Activated T-cell treated with anti-CD3 and anti-CD28 coated beads for 1 hour (primary cell): ENCODE measurements around the gene USP24.

Experiments used
- DNase-seq: peaks from one replicate; pipeline ENCODE4 v3.0.0-alpha.2; 2020; ENCODE audit warnings: low read depth

Gene USP24

DNA sequence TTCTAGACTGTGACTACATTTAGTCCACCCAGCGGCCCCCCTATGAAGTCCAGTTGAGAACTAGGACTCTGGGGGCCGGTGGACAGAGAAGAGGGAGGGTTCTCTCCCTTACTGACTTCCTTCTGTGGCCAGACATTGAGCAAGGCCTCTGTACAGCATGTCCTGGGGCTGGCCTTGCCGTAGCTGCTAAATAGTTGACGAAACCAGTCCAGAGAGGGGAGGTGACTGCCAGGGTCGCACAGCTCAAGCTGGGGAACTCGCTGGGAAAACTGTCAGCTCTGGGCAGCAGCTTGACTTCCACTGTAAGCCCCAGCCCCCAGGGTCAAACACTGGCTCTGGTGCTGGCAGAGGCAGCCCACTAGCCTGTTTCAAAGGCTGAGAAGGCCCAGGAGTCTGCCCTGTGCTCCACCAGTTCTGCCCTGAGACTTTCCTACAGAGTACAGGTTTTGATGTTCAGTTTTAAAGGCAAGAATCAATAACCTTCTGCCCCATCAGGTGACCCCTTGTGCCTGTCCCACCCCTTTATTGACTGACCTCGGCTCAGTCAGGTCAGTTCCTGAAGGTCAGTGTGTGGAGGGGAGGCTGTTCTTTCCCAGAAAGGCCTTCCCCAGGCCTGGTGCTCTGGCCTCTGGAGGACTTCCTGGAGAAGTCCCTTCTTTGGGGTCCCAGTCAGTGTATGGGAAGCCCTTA is 161.8 kb downstream of the USP24 start:
- DNase-seq, result no peak

DNA sequence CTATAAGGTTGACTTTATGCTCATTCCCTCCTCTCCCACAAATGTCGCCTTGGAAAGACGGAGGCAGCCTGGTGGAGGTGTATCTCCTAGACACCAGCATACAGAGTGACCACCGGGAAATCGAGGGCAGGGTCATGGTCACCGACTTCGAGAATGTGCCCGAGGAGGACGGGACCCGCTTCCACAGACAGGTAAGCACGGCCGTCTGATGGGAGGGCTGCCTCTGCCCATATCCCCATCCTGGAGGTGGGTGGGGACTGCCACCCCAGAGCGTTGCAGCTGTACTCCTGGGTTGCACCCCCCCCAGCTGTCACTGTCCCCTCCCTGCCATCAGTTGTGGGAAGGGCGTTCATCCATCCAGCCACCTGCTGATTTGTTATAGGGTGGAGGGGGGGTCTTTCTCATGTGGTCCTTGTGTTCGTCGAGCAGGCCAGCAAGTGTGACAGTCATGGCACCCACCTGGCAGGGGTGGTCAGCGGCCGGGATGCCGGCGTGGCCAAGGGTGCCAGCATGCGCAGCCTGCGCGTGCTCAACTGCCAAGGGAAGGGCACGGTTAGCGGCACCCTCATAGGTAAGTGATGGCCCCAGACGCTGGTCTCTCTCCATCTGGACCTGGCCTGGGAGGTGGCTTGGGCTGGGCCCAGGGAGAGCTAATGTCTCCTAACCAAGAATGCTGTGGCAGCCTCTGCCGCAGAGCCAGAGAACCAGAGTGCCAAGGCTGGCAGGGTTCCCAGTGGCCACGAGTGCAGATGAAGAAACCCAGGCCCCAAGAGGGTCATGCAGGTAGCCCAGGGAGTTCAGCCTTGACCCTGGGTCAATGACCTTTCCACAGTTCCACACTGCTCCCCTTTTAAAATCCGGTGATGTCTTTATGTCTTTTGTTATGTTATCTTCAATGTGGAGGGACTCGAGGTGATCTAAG is 162.7 kb downstream of the USP24 start:
- DNase-seq, result no peak

DNA sequence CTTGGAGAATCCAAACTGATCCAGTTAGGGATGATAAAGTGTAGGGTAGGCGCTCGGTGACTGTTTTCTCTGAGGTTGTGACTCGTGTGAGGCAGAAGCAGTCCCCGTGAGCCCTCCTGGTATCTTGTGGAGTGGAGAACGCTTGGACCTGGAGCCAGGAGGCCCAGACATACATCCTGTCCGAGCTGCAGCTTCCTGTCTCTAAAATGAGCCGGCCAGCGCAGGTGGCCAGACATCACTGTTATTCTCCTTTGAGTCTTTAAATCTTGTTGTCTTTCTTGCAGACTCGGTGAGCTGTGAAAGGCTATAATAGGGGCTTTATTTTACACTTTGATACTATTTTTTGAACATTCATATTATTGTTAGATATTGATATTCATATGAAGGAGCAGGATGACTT is 163.5 kb downstream of the USP24 start:
- no peak for DNase-seq

DNA sequence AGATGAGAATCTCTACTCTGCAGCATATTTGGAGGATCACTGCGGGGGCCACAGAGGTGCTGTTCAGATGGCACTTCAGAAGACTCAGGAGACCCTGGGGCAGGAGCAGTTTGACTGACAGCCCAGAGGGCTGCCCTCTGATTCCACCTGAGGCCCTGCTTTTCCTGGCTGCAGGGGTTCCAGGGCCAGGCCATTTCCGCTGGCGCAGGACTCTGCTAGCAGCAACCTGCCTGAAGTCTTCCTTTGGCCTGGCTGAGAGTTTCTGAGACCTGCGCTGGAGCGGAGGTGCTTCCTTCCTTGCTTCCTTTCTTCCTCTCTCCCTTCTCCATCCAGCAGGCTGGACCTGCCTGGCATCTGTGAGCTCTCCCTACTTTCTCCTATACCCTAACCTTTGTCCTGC is 164.0 kb downstream of the USP24 start:
- DNase-seq, result no peak

DNA sequence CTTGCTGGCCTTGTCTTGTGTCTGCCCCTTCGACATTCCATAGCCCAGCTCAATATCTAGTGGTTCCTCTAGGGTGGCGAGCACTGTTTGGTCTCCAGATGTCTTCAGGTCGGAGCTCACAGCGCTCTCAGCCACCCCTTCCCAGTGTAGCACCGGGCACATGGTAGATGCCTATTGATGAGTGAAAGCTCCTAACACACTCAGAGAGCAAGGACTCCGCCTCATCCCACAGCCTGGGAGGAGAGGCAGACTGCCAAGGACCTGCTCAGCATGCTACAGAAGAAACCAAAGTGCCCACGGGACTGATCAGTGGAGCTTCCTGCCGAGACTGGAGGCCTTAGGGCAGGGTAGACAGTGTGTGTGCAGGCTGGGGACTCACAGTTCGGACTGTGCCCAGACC is 164.9 kb downstream of the USP24 start:
- no peak for DNase-seq

DNA sequence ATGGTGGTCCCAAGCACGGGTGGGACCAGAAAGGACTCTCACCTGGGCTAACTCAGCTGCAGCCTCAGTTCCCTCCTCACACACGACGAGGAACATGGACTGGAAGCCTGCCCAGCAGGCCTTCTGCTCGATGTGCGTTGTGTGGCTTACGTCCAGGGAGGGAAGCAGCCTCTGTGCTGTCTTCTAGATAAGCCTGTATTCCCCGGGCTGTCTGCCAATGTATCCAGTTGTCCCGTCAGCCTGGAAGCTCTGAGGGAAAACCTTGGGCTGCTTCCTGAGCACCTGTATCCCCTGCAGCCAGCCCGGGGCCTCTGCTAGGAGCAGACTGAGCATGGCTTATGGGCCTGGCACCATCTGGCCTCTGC is 165.3 kb downstream of the USP24 start:
- DNase-seq, result no peak

DNA sequence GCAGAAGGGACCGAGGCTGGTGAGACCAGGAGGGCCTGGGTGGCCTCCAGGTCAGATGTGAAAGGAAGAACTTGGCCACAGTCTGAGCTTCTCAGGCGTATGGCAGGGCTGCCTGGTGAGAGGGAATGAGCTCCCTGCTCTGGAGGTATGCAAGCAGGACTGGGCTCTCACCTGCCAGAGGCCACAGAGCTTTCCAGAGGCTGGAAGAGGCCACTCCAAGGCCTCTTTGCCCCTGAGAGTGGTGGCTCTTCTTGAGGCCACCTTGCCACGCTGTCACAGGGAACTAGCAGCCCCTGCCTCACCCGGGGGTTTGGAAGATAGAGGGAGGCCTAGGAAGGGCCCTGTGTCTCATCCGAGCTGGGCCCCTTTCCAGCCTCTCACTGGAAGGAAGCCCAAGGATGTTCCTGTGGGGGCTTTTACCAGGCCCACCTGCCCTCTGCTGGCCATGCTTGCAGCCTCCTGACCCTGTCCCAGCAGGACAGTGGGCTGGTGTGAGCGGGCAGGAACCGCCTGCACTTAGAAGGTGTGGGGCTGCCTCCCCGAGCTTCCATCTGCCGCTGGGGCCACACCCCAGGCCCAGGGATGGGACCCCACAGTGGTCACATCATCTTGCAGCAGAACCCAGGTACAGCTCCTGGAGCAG is 165.8 kb downstream of the USP24 start:
- DNase-seq, result no peak

DNA sequence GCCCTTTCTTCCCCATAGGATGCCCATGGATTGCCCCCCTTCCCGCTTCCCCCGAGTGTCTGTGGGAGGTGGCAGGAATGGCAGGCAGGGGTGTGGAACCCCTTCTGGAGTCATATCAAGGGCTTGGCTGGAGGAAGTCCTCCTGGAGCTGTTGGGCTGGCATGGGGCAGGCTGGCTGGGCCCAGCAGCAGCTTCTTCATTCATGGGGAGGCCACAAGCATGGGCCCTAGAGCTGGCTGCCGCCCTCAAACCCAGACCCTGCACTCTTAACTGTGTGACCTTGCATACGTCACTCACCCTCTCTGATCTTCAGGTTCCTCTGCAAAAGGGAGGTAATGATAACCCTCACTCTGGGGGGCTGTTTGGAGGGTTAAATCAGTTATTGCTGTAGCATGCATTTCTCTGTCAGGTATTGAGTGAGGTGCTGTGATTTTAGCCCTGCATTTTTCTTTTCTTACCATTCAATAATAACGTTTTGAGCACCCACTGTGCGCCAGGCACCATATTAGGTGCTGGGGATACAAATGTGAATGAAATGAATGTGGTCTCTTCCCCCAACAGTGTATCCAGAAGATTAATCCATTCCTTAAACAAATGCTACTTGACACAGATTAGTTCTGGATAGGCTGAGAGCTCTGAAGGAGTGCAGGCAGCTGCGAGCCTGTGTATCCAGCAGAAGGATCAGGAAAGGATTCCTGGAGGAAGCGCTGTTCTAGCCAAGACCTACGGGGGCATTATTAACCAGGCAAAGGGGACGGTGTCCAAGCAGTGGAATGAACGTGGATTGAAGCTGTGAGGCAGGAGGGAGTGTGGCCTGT is 166.5 kb downstream of the USP24 start:
- no peak for DNase-seq

DNA sequence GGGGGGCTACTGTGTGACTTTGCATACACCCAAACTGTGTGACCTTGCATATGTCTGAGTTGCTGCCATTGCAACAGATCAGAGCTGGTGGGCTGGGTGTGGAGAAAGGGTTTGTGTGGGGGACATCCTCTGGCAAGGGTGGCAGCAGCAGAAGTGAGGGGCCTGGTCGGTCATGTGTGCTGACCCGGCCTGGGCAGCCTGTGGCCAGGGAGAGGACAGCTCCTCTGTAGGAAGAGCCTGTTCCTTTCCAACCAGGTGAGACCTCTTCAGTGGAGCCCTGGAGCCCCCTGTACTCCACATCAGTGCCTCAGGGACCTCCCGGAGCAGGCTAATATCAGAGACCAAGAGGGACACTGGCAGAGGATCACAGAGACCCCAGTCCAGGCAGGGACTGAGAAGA is 167.6 kb downstream of the USP24 start:
- DNase-seq, result no peak

DNA sequence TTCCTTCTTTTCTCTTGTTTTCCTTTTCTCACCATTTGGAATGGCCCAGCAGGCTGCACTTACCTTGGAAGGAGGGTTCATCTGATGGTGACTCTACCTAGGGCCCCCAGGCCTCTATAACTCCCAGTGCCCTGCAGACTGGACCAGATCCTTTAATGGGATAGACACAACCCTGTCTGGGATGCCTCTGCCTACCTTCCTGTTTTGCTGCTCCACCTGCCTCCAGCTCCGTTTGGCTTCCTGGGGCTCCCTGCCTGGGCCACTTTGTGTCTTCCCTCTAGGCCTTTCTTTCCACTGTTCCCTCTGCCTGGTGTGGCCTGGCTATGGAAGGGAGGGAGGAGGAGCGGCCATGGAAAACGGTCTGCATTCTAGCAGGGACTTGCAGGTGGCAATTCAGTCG is 168.3 kb downstream of the USP24 start:
- DNase-seq, result no peak

DNA sequence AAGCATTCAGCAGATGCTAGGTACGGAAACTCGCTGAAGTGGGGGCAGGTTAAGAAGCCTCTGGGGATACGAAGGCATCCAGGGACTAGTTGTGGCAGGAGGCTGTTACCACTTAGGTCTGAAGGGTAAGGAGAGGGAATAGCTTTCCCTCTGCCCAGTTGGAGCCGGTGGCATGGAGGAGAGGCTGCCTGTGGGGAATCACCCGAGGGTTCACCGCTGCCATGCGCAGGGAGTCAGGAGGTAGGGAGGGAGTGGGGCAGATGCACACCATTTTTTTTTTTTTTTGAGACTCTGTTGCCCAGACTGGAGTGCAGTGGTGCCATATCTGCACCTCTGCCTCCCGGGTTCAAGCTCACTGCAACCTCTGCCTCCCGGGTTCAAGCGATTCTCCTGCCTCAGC is 169.7 kb downstream of the USP24 start:
- DNase-seq, result no peak

DNA sequence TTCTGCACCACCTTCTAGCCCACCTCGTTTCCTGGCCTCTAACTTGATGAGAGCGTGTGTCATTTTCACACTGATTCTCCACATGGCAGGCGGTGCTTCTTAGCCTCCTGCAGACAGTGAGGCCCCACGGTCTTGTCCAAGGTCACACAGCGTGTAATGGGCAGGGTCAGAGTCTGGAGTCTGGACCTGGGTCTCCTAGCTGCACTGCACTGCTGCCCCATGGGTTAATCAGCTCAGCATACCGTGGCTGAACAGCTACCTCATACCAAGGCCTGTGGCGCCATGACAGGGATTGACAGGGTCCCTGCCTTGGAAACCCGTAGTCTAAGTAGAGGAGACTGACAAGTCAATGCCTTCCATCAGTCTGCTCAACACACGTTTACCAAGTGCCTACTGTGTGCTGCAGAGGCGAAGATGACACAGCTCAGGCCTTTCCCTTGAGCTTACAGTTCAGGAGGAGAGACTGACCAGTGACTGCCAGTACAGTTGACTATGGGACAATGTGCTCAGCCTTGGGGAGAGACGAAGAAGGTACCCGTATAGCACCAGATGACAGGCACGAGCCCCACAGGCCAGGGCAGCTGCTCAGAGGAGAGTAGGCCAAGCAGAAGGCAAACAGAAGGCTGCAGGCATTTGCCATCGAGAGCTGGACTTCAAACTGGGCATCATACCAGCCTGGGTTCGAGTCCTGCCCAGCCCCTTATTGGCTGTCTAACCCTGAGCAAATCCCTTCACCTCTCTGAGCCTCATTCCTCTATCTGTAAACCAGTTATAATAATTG is 170.4 kb downstream of the USP24 start:
- DNase-seq, result no peak

DNA sequence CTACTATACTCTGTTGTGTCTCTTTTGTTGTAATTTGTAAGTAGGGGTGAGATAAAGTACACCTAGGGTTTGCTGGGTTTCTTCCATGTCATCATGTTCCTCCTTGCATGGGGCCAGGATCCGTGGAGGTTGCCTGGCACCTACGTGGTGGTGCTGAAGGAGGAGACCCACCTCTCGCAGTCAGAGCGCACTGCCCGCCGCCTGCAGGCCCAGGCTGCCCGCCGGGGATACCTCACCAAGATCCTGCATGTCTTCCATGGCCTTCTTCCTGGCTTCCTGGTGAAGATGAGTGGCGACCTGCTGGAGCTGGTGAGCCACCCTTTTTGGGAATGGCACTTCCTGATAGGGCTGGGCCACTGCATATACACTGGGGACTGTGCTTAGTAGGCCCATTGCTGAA is 171.4 kb downstream of the USP24 start:
- DNase-seq, result no peak

DNA sequence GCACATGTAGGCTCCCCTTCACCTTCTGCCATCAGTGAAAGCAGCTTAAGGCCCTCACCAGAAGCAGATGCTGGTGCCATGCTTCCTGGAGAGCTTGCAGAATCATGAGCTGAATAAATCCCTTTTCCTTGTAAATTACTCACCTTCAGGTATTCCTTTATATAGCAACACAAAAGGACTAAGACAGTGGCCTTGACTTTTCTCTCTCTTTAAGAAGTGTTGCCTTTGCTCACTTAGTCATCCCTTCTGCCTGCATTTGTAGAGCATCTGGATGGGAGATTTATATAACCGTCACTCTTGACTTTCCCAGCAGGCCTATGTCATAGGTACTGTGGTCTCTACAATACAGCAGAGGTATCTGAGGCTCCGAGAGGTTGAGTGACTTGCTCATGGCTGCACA is 172.2 kb downstream of the USP24 start:
- no peak for DNase-seq

DNA sequence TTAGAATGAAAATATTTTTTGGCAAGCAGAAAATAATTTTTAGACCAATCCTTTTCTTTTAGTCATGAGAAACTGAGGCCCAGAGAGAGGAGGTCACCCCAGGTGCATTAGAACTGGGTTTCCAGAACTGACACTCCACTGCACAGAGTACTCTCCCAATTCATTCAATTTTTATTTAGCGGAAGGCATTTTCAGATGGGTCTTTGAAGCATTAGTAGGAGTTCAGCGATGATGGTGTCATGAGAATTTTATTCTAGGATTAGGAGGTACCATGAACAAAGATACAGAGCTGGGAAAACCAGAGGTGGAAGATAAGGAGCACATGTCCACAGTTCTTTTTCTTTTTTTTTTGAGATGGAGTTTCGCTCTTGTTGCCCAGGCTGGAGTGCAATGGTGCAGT is 173.6 kb downstream of the USP24 start:
- DNase-seq, result no peak

DNA sequence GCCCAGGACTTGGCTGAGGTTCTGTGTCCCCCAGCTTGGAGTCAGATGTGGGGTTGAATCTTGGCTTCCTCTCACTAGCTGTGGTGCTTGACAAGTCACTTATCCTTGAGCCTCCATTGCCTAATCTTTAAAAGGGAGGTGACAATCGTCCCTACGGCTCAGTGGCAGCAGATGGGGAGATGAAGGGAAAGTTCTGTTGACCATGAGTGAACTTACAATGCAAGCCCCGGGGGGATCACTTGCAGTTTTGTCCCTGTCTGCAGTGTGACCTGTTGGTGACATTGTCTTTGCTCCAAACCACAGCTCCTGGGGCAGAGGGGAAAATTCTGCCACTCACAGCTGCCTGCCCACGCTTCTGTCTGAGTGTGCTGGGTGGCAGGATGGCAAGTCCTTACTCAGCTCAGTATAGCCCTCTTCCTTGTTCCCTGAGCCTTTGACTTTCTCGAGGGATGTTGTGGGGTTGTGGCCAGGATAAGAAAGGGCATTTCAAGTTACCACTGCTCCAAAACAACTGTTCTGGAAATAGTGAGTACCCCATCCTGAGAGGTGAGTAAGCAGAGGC is 174.2 kb downstream of the USP24 start:
- DNase-seq, result no peak

DNA sequence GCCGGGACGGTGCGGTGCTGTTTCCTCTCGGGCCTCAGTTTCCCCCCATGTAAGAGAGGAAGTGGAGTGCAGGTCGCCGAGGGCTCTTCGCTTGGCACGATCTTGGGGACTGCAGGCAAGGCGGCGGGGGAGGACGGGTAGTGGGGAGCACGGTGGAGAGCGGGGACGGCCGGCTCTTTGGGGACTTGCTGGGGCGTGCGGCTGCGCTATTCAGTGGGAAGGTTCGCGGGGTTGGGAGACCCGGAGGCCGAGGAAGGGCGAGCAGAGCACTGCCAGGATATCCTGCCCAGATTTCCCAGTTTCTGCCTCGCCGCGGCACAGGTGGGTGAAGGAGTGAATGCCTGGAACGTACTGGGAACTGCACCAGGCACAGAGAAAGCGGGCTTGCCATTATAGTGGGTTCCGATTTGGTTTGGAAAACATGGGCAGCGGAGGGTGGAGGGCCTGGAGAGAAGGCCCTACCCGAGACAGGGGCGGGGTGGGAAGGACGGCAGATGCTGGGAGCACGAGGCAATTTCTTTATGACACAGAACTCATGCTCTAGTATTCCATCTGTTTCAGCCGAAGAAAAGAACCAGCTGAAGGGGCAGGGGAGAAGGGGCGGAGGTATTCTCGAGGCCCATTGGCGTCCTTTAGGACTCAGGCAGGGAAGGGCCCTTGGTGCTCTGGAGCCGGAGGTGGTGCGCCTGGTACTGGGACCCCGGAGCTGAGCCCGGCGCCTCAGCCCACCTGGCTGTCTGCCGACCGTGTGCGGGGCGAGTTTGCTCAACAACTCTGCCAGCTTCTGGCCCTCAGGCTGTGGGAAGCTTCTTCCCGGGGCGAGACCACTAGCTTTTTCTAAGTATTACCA is 174.9 kb downstream of the USP24 start:
- no peak for DNase-seq

DNA sequence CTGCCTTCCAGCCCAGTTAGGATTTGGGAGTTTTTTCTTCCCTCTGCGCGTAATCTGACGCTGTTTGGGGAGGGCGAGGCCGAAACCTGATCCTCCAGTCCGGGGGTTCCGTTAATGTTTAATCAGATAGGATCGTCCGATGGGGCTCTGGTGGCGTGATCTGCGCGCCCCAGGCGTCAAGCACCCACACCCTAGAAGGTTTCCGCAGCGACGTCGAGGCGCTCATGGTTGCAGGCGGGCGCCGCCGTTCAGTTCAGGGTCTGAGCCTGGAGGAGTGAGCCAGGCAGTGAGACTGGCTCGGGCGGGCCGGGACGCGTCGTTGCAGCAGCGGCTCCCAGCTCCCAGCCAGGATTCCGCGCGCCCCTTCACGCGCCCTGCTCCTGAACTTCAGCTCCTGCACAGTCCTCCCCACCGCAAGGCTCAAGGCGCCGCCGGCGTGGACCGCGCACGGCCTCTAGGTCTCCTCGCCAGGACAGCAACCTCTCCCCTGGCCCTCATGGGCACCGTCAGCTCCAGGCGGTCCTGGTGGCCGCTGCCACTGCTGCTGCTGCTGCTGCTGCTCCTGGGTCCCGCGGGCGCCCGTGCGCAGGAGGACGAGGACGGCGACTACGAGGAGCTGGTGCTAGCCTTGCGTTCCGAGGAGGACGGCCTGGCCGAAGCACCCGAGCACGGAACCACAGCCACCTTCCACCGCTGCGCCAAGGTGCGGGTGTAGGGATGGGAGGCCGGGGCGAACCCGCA is 175.7 kb downstream of the USP24 start, which contains the start of gene PCSK9:
Gene PCSK9, plus strand, starts transcription at position 207 of the 741 bp plus-strand sequence. Its CDS starts 290 bp downstream, at position 497.
- DNase-seq, result no peak

DNA sequence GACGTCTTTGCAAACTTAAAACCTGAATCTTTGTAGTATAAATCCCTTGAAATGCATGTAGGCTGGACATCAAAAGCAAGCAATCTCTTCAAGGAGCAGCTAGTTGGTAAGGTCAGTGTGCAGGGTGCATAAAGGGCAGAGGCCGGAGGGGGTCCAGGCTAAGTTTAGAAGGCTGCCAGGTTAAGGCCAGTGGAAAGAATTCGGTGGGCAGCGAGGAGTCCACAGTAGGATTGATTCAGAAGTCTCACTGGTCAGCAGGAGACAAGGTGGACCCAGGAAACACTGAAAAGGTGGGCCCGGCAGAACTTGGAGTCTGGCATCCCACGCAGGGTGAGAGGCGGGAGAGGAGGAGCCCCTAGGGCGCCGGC is 176.2 kb downstream of the USP24 start:
- no peak for DNase-seq

DNA sequence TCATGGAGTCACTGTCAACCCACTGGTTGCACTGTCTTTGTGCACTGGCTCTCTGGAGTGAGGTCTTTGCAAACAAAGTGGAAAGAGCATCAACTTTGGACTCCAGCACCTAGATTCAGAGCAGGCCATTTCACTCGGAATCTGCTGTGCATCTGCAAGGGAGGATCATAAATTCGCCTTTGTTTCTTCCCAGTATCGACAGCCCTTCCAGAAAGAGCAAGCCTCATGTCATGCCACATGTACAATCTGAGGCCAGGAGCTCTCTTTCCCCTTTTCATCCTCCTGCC is 176.7 kb downstream of the USP24 start:
- no peak for DNase-seq
